ENCODE data around the gene ADAM12. TPM values are rescaled to one million over a fixed set of nuclear protein-coding genes. Genes with fewer than 3 reads are reported as not detected.

Gene ADAM12
- total and polyA plus RNA-seq, 9 of the 15 experiments (the other 6 are each of a cell fraction or from before 2014, with no cell fraction given) = not detected

DNA sequence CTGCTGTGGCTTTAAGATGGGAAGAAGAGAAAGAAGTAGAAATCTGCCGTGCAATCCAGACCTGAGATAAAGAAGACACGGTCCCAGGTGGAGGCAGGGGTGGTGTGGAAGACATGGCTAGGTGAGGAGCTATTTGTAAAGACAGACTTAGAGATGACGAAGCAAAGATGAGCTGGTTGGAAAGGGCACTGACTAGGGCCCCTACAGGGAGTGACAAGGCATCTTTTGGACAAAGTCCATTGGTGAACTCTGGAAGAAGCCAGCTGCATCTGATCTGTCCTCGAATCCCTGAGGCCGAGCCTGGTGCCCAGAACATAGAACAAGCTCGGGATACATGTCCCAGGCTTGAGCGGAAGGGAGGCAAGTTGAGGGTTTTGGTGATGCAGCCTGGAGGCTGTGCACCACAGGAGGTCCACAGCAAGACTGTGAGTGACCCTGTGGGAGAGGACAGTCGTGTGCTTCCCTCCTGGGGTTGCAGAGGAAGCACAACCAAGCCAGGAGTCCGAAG is 191.2 kb downstream of the ADAM12 start (continued):
- TF ChIP-seq C11orf30 (IDR thresholded peaks at IDR 0.05; ENCODE audit: low read depth) = peak; percentile 77; the same call in 1 of the 2 replicates
- TF ChIP-seq E2F3 (CRISPR knock-in tag; IDR thresholded peaks at IDR 0.05) = no peak
- TF ChIP-seq, protein P1, sequence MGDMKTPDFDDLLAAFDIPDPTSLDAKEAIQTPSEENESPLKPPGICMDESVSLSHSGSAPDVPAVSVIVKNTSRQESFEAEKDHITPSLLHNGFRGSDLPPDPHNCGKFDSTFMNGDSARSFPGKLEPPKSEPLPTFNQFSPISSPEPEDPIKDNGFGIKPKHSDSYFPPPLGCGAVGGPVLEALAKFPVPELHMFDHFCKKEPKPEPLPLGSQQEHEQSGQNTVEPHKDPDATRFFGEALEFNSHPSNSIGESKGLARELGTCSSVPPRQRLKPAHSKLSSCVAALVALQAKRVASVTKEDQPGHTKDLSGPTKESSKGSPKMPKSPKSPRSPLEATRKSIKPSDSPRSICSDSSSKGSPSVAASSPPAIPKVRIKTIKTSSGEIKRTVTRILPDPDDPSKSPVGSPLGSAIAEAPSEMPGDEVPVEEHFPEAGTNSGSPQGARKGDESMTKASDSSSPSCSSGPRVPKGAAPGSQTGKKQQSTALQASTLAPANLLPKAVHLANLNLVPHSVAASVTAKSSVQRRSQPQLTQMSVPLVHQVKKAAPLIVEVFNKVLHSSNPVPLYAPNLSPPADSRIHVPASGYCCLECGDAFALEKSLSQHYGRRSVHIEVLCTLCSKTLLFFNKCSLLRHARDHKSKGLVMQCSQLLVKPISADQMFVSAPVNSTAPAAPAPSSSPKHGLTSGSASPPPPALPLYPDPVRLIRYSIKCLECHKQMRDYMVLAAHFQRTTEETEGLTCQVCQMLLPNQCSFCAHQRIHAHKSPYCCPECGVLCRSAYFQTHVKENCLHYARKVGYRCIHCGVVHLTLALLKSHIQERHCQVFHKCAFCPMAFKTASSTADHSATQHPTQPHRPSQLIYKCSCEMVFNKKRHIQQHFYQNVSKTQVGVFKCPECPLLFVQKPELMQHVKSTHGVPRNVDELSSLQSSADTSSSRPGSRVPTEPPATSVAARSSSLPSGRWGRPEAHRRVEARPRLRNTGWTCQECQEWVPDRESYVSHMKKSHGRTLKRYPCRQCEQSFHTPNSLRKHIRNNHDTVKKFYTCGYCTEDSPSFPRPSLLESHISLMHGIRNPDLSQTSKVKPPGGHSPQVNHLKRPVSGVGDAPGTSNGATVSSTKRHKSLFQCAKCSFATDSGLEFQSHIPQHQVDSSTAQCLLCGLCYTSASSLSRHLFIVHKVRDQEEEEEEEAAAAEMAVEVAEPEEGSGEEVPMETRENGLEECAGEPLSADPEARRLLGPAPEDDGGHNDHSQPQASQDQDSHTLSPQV (IDR thresholded peaks at IDR 0.05) = peak; percentile 41; the same call in 1 of the 2 replicates
- no peak for TF ChIP-seq TOE1 (IDR thresholded peaks at IDR 0.05; ENCODE audit: borderline replicate concordance)
- no peak for TF ChIP-seq TOE1 (CRISPR knock-in tag; IDR thresholded peaks at IDR 0.05; ENCODE audit: borderline replicate concordance, low read depth)
- peak; percentile 43; the same call in 1 of the 2 replicates for TF ChIP-seq MAFK (IDR thresholded peaks at IDR 0.05; ENCODE audit: low read length)
- TF ChIP-seq, protein P2, sequence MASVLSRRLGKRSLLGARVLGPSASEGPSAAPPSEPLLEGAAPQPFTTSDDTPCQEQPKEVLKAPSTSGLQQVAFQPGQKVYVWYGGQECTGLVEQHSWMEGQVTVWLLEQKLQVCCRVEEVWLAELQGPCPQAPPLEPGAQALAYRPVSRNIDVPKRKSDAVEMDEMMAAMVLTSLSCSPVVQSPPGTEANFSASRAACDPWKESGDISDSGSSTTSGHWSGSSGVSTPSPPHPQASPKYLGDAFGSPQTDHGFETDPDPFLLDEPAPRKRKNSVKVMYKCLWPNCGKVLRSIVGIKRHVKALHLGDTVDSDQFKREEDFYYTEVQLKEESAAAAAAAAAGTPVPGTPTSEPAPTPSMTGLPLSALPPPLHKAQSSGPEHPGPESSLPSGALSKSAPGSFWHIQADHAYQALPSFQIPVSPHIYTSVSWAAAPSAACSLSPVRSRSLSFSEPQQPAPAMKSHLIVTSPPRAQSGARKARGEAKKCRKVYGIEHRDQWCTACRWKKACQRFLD (CRISPR knock-in tag; IDR thresholded peaks at IDR 0.05) = 0 out of 2 replicates have a peak, but pooled peaks have one; percentile 31
- TF ChIP-seq ZNF778 (CRISPR knock-in tag; IDR thresholded peaks at IDR 0.05) = no peak
- TF ChIP-seq ZKSCAN1 (IDR thresholded peaks at IDR 0.05; ENCODE audit: low read depth, low read length) = peak; percentile 23; the same call in 1 of the 2 replicates
- TF ChIP-seq SUPT5H (IDR thresholded peaks at IDR 0.05) = no peak
- TF ChIP-seq SREBF2 (CRISPR knock-in tag; IDR thresholded peaks at IDR 0.05) = no peak
- no peak for TF ChIP-seq TAF7 (tag; IDR thresholded peaks at IDR 0.05)
- TF ChIP-seq ATF3 (IDR thresholded peaks at IDR 0.05) = no peak
- TF ChIP-seq ATF3 (CRISPR knock-in tag; conservative IDR thresholded peaks at IDR 0.05) = no peak
- no peak for TF ChIP-seq THAP12 (CRISPR knock-in tag; IDR thresholded peaks at IDR 0.05)
- TF ChIP-seq ZNF77 (CRISPR knock-in tag; IDR thresholded peaks at IDR 0.05) = no peak
- no peak for TF ChIP-seq MED1 (CRISPR knock-in tag; IDR thresholded peaks at IDR 0.05; ENCODE audit: borderline replicate concordance)
- TF ChIP-seq MAFG (tag; conservative IDR thresholded peaks at IDR 0.05) = peak; percentile 91
- TF ChIP-seq NFIC (IDR thresholded peaks at IDR 0.05) = no peak
- TF ChIP-seq, protein P3, sequence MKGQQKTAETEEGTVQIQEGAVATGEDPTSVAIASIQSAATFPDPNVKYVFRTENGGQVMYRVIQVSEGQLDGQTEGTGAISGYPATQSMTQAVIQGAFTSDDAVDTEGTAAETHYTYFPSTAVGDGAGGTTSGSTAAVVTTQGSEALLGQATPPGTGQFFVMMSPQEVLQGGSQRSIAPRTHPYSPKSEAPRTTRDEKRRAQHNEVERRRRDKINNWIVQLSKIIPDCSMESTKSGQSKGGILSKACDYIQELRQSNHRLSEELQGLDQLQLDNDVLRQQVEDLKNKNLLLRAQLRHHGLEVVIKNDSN (CRISPR knock-in tag; IDR thresholded peaks at IDR 0.05) = no peak
- TF ChIP-seq ZNF134 (CRISPR knock-in tag; conservative IDR thresholded peaks at IDR 0.05) = no peak

Data from K562 (cell line).